ENCODE data around the gene SERPINB10.
"Not testable (repeated sequence)": the region's sequence is repeated elsewhere in the genome, so short reads cannot be mapped to it uniquely, and the experiment has no call there.

Gene SERPINB10

DNA sequence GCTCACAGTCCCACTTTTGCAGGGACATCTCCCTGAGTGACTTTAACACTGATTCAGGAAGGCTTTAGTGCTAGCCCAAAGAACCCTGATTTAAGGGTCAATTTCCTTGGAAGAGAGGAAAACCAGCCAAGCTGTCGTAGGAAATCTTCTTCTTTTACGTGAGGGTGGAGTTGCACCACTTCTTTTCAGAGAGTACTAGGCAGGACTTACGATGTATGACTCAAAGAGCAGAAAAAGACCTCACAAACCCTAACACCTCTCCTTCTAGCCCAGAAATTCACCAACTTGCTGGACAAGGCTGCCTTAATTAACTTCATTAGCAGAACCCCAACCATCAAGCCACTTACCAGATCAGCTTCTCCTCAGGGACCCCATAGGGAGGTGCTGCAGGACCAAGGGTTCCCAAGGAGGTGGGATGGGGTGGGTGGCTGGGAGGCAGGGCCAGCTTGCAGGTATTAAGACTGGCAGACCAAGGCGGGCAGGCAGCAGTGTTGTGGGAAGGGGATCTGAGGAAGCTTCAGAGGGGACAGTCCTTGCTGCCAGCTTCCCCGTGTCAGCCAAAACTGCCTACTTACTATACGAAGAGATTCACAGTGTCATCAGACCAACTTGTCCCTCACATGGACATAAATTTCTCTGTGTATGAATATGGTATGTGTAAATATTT lies 13.5 kb upstream of the SERPINB10 start:
- DNase-seq: no peak

DNA sequence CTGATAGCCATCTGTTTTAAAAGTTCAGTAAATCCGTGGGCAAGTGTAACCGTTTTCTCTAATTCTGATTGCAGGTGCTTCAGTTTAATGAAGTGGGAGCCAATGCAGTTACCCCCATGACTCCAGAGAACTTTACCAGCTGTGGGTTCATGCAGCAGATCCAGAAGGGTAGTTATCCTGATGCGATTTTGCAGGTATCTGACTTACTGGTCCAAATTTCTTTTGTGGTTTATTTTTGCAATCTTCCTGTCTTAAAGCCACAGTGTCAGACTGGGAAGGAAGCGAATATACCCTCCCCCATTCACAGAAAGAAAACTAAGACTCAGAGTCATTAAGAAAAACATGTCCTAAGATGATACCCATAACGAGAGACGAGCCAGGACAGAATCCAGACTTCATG lies 12.6 kb upstream of the SERPINB10 start:
- DNase-seq: no peak

DNA sequence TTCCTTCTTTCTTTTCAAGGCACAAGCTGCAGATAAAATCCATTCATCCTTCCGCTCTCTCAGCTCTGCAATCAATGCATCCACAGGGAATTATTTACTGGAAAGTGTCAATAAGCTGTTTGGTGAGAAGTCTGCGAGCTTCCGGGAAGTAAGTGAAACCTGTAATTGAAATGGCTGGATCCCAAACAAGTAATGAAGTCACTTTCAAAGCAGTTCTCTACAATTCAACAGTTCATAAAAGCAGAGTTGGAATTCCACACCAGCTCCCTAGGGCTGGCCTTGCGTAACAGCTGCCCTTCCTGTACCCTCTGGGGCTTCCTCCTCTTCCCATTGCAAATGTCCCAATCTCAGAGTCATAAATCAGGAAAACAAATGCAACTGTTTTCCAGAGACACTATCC lies 10.7 kb upstream of the SERPINB10 start:
- no peak for DNase-seq

DNA sequence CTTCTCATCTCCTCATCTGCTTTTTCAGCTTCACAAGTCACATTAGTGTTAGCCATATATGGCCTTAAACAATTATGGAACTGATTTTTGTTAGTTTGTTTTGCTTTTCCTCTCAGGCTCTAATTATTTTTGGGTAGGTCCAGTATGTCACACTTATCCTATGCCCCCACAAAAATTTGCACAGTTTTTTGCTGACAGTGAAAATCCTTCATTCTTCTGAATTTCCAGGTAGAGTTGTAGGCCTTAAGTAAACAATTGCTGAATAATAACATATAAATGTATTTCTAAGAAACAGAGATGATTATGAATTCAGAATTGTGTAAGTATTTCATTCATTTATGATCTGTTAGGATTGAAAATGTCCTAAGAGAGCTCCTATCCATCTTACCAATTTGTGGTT lies 8.6 kb upstream of the SERPINB10 start:
- DNase-seq: no peak

DNA sequence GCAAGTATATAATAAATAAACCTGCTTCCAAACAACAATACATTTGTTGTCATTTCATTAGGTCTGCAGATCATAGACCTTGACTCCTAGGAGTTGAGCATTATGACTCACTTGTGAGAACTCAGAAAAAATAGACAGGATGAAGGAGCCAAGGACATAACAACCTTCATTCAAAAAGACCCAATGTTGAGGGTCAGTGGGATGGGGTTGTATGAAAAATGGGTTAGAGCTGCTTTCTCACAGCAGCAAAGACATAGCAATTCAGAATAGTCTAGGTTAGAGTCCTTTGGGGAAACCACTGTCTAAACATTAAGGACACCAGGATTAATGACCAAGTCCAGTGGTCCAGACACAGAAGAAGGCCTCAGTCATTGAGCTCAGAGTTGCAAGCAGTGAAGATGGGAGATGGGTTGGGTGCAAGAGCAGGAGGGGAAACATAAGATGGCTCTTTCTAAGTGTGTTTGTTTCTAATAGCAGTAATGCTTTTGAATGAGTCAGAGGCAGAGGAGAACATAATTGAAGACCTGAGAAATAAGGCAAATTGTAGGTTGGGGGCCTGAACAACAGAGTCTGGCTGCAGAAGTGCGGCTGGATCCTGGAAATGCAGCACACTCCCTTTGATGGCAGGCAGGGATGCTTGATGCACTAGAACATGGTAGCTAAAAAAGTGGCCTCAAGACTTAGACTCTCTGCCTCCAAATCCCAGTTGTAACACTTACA lies 3.7 kb upstream of the SERPINB10 start:
- no peak for DNase-seq

DNA sequence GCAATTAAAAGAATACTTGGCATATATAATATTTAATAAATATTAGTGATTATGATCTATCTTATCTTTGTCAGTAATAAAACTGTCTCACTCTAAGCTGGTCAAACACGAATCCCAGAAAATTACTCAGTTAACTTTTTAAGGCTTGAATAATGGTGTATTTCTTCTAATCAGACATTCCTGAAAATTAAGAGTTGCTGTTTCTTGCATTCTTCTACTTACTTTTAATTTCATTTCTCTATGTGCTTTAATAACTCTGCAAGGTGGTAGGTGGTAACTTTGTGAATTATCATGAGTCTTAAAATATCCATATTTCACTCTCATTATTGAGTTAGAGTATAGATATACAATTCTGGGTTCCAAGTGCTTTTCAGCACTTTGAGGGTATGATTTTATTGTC lies 3.1 kb upstream of the SERPINB10 start:
- no peak for DNase-seq

DNA sequence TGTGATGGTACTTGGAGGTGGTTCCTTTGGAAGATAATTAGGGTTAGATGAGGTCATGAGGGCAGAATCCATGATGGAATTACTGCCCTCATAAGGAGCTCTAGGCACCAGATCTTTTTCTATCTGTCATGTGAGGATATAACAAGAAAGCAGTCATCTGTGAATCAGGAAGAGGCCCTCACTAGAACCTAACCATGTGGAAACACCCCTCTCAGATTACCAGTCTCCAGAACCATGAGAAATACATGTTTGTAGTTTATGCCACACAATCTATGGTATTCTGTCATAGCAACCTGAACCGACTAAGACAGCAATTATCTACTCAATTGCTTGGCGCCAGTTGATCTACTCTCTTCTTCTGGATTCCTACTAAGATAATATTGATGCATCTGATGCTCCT lies 2.4 kb upstream of the SERPINB10 start:
- no peak for DNase-seq

DNA sequence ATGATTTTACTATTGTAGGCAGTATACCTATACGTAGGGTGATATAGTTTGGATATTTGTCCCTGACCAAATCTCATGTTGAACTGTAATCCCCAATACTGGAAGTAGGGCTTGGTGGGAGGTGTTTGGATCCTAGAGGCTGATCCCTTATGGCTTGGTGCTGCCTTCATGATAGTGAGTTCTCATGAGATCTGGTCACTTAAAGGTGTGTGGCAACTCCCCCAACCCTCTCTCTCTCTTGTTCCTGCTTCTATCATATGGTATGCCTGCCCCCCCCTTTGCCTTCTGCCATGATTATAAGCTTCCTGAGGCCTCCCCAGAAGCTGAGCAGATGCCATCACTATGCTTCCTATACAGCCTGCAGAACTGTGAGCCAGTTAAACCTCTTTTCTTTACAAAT lies 1.7 kb upstream of the SERPINB10 start:
- no peak for DNase-seq

DNA sequence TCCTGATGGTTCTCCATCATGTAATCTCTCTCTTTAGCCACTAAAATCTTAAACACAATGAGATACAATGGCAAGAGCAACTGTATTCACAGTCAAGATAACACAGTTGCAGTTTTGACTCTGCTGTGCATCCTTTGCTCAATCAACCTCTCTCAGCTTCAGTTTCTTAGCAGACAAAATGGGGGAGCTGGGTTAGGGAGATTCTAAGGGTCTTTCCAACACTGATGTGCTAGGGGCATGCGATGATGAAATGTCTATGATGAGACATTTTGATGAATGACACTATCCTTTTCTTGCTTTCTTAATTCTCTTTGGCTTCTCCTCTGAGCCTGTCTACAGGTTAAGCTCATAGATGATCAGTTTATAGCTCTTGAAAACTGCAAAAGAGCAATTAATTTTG lies 1.1 kb downstream of the SERPINB10 start:
- DNase-seq: no peak

DNA sequence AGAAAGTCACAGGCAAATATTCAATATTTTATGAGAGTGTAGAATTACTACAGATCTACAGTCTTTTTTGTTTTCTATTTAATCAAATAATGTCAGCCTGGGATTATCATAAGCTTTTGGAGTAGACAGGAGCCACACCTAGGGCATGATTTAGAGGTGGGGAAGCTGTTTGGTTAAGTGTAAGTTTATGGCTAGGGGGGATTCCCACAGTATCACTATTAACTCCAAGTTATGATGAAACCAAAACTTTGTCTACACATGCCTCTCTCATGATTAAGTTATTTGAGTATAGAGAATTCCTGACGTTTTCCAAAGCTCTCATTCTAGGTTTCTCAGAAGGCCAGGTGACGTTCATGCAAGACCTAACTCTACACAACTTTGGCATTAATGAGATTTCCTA lies 2.1 kb downstream of the SERPINB10 start:
- no peak for DNase-seq

DNA sequence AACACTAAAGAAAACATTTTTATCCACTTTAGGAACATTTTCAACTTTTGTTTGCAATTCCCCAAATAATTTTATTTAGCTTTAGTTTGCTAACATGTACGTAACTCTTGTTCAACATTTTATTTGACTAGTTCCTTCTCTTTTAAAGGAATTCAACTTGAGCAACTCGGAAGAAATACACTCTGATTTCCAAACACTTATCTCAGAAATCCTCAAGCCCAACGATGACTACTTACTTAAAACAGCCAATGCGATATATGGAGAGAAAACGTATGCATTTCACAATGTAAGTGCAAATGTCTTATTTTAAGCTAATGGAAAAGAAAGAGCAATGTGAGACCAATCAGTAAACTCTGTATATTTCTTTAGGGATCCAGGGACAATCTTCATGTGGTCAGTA lies 10.1 kb downstream of the SERPINB10 start:
- no peak for DNase-seq

DNA sequence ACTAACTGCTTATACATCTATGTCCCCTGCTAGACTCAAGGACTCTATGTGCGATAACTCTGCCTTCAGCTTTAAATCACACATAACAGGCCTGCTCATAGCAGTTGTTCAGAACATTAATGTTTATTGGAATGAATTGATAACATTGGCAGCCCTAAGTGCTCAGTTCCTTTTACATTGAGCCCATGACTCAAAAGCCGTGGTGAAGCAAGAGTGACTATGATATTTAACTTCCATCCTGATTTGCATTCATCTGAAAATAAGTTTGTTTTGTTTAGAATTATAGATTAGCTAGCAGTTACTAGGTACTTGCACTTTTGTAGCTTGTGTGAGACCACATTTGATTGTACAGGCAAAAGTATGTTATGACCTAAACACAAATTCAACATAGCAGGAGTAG lies 14.3 kb downstream of the SERPINB10 start:
- no peak for DNase-seq

DNA sequence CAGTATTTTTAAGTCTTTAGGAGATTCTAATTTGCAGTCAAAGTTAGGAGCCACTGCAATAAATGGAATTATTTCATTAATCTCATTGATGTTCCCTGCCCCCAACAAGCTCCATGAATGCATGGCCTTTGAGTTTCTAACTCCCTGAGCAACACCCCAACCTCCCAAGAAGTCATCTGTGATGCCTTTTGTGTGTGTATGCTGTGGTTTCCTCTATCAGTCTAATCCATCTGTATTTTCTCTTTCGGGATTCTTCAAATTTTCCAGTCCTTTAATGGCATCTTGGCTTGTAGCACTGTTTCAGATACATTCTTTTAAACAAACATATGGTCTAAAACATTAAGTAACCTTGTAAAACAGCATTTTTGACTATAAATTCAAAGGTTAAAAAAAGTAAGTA lies 16.8 kb downstream of the SERPINB10 start:
- no peak for DNase-seq

DNA sequence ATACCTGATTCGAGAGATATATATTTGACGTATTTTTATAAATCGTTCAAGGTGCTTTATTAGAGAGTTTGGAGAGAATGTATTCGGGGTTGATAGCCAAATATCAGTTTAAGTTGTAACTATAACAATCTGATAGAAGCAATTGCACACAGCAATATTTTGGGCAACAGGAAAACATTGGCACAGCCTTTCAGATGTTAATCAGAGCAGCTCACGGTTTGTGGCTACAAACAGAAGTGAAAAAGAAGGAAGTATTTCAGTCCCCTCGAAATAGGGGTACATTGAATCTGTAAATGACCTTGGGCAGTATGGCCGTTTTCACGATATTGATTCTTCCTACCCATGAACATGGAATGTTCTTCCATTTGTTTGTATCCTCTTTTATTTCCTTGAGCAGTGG lies 20.6 kb downstream of the SERPINB10 start:
- DNase-seq: no peak

DNA sequence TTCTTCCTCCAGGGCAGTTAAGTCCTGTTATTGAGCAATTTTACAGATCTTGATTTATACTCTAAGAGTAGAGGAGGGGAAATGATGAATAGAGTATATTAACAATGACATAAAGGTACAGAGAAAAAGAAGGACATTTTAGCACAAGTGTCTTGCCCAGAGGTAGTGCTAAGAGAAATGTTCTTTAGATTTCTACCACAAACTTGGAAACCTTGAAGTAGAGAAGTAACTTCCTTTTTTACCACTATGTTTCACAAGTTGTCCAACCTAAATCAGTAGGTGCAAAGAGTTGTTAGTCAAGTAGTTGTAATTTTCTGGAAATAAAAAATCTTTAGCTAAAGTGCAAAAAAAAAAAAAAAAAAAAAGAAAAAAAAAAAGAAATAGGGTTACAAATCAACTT lies 21.6 kb downstream of the SERPINB10 start:
- DNase-seq: not testable (repeated sequence)

DNA sequence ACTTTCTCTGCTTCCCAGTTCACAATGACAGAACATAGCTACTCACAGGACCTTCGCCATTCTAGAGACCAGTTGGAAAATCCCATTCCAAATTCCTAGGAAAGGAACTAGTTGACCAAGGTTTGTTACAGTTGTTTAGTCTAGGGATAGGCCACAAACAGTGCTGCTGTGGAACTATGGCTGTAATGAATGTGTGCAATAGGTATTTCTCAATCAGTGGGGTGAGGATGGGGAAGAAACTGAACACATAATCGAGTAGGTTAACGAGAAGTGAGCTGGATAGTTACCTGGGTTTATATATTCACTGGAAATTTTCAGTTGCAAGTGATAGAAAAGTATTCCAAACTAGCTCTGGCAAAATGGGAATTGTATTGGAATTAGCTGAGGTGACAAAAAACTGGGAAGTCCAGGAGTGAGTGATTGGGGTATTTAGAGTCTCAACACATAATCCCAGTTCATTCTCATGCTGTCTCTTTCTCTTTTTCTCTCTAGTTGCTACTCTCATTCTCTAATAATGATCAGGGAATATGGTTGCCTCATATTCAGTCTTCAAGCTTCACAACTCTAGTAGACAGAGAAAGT lies 23.1 kb downstream of the SERPINB10 start:
- no peak for DNase-seq

DNA sequence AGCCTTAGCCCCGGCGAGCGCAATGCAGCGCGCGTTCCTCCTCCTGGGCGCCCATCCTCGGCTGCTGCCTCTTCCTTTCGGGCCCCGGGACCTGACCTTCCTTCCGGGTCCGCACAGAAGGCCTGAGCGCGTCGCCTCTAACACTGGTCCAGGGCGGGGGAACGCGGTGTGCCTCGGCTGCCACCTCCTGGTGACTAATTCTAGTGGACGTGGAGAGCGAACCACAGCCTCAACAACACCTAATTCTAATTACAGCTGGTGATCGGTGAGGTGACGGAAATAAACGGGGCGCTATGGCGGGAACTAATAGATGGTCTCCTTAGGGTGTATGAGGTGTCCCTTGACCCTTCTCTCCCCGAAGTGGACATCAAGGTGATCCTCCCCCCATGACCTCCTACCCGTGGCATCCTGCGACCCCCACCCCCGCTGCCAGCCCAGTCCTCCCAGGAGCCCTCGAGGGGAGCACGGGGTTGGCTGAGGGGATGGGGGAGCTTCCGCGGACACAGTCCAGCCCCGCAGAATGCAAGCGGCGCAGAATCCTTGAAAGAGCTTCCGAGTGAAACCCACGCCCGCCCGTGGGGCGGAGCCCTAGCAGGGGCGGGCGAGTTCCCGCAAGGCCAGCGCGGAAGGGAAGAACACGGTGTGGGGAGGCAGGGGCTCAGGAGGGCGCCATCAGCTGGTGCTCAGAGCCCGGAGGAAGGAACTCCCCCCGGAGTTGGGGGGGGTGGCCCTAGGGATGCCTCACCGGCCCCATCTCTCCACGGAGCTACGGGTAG lies 28.6 kb downstream of the SERPINB10 start:
- DNase-seq: peak in 4 of 5 experiments; percentile 27 to 73 (median 43)

DNA sequence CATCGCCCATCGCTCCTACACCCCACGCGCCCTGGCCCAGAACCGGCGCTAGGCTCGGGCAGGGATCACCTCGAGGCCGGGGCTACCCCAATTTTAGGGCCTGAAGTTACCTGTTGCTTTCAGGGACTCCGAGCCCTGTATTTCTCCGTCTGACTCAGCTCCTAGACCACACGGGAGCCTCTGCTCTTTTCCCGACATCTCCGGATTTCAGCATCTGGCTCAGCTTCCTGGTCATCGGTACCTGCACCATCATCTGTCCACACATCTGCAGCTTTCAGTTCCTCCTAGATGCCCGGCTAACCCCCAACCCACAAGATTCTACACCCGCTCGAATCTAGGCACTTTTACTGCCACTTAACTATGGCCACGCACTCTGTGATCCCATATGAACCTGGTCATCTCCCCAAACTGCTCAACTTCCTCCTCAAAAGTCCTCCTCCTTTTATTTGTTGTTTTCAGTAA lies 29.2 kb downstream of the SERPINB10 start:
- no peak for DNase-seq

DNA sequence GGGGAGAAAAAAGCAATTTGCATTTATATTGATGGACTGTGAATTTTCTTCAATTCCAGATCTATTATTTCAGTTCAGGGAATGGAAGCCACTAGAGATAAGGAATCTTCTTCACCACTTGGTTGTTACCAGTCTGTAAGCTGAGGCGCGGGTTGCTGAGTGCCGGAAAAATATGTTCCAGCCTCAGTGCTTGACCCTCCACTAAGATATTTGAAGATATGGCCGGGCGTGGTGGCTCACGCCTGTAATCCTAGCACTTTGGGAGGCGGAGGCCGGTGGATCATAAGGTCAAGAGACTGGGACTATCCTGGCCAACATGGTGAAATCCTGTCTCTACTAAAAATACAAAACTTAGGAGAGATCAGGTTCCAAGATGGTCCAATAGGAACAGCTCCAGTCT lies 32.2 kb downstream of the SERPINB10 start:
- DNase-seq: no peak

DNA sequence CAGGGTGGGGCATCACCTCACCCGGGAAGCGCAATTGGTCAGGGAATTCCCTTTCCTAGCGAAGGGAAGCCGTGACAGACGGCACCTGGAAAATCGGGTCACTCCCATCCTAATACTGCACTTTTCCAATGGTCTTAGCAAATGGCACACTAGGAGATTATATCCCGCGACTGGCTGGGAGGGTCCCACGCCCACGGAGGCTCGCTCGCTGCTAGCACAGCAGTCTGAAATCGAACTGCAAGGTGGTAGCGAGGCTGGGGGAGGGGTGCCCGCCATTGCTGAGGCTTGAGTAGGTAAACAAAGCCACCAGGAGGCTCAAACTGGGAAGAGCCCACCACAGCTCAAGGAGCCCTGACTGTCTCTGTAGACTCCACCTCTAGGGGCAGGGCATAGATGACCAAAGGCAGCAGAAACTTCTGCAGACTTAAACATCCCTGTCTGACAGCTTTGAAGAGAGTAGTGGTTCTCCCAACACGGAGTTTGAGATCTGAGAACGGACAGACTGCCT lies 32.8 kb downstream of the SERPINB10 start:
- DNase-seq: not testable (repeated sequence)

DNA sequence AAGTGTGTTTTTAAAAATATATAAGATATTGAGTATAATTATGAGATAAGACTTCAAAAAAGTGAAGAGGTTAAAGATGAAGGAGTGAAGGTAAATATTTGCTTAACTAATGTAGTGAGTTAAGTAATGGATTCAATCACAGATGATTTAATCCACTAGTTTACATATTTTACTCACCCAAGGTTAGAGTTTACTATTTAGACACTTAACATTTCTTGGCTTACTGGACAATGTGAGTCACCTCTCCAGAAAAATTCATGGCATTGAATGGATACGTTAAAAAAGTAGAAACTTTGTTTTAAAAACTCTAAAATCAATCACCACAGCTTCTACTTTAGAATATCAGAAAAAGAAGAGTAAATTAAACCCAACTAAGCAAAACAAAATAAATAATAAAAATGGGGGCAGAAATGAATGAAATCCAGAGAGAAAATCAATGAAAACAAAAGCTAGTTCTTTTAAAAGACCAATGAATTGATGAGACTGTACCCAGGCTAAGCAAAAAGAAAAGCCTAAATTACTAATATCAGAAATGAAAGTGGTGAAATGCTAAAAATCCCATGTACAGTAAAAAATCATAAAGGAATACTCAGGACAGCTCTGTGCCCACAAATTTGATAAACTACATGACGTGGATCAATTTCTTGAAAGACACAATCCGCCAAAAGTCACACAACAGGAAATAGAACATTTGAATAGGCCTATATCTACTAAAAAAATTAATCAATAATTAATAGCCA lies 39.5 kb downstream of the SERPINB10 start:
- DNase-seq: no peak

DNA sequence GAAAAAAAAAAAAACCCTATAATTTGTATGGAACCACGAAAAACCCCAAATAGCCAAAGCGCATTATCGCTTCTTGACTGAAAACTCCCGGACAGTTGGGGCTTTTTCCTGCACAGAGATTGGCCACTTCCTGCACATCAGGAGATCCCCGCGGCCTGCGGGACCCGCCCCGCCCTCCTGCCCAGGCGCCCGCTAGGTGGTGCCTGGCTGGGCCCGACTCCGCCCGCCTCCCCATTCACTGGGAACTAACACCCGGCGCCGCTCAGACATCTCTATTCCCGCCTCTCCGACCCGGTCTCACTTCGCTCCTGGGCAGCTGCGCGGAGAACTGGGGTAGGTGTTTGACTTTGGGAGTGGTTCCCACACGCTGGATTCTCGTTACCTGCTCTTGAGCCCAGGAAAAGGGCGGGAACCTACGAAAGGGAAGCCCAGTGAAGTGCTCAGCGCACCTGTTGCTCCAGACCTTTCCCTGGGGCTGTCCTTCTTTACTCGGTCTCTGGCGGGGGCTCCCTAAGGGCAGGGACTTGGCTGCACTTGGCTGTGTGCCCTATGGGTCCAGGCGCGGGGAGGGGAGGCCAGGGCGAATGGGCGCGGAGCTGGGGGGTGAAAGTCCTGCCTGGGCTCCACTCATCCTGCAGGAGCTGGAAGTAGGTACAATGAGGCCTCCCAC lies 41.4 kb downstream of the SERPINB10 start, which contains the start of gene HMSD:
Gene HMSD (plus strand): TSS at position 234 of the 670 bp plus-strand sequence. CDS start 4,155 bp downstream, outside the sequence.
- DNase-seq: peak in 4 of 5 experiments; percentile 40 to 55 (median 49)
